SK-N-SH (cell line): ENCODE measurements around the gene KANK3.
"Not testable (repeated sequence)": the region's sequence is repeated elsewhere in the genome, so short reads cannot be mapped to it uniquely, and the experiment has no call there.

Experiments
- CTCF ChIP-seq: fragments of 200-600 bp; sonication (generic); IDR thresholded peaks from 2 replicates; pipeline ENCODE4 v1.6.1; 2017; ENCODE audit warnings: antibody characterized with exemption, mild to moderate bottlenecking, moderate library complexity
- MEF2A ChIP-seq: IDR thresholded peaks from 2 replicates; pipeline ENCODE4 v1.4.0; 2012; ENCODE audit warnings: low read depth, borderline replicate concordance
- MXI1 ChIP-seq: IDR thresholded peaks from 2 replicates; pipeline ENCODE4 v1.6.1; 2012; ENCODE audit warnings: mild to moderate bottlenecking, low read depth, low read length, improper control_type of control experiment
- POLR2AphosphoS5 ChIP-seq: IDR thresholded peaks from 2 replicates; pipeline ENCODE4 v1.6.1; 2012; ENCODE audit warnings: low read depth, low read length
- TAF1 ChIP-seq: IDR thresholded peaks from 2 replicates; pipeline ENCODE4 v1.6.1; 2012; ENCODE audit warnings: low read depth, mild to moderate bottlenecking, low read length, moderate library complexity, borderline replicate concordance
- YY1 ChIP-seq: IDR thresholded peaks from 2 replicates; pipeline ENCODE4 v1.4.0; 2012; ENCODE audit warnings: low read depth, mild to moderate bottlenecking
- TF ChIP-seq, protein P1 (sequence below): fragments of 150-350 bp; IDR thresholded peaks from 2 replicates; pipeline ENCODE4 v1.6.1; 2017; ENCODE audit warnings: antibody characterized with exemption, low read length, low read depth, borderline replicate concordance
- TF ChIP-seq, protein P2 (sequence below): IDR thresholded peaks from 2 replicates; pipeline ENCODE4 v1.4.0; 2012; ENCODE audit warnings: low read depth

DNA sequence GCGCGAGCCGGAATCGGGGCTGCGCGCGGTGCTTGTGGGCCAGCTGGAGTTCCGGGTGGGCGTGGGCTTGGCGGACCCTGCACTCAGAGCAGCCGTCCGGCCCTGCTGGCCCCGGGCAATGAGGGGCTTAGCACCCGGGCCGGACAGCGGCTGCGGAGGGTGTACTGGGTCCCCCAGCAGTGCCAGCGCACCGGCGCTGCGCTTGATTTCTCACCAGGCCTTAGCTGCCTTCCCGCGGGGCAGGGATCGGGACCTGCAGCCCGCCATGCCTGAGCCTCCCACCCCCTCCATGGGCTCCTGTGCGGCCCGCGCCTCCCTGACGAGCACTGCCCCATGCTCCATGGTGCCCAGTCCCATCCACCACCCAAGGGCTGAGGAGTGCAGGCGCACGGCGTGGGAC, 32.7 kb upstream of the KANK3 start:
- TF ChIP-seq TAF1, CTCF, POLR2AphosphoS5, MEF2A, YY1, MXI1: not testable (repeated sequence)
- TF ChIP-seq, protein P1, sequence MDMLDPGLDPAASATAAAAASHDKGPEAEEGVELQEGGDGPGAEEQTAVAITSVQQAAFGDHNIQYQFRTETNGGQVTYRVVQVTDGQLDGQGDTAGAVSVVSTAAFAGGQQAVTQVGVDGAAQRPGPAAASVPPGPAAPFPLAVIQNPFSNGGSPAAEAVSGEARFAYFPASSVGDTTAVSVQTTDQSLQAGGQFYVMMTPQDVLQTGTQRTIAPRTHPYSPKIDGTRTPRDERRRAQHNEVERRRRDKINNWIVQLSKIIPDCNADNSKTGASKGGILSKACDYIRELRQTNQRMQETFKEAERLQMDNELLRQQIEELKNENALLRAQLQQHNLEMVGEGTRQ = not testable (repeated sequence)
- TF ChIP-seq, protein P2, sequence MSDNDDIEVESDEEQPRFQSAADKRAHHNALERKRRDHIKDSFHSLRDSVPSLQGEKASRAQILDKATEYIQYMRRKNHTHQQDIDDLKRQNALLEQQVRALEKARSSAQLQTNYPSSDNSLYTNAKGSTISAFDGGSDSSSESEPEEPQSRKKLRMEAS = not testable (repeated sequence)
